H9 (cell line): ENCODE data around the gene PCSK6. TPM values are rescaled to one million over a fixed set of nuclear protein-coding genes. Genes with fewer than 3 reads are reported as not detected.

Source experiments
- DNase-seq: peaks from one replicate; pipeline ENCODE4 v3.0.0-alpha.2; 2017
- H2AFZ ChIP-seq: one replicate; pipeline ENCODE4 v1.6.1; 2013; ENCODE audit warnings: mild to moderate bottlenecking, low read length, control low read depth, moderate library complexity
- H2AK5ac ChIP-seq: 2 replicates; pipeline ENCODE4 v1.6.1; 2013; ENCODE audit warnings: low read length, control low read depth, mixed read lengths; ENCODE audit not compliant: insufficient read length
- H2BK120ac ChIP-seq: one replicate; pipeline ENCODE4 v1.6.1; 2013; ENCODE audit warnings: low read depth, mild to moderate bottlenecking, low read length, control low read depth, inconsistent platforms; ENCODE audit not compliant: poor library complexity, severe bottlenecking
- H2BK12ac ChIP-seq: 2 replicates; pipeline ENCODE4 v1.6.1; 2013; ENCODE audit warnings: low read length, control low read depth, mixed read lengths, low read depth; ENCODE audit not compliant: insufficient read length
- H2BK15ac ChIP-seq: 2 replicates; pipeline ENCODE4 v1.6.1; 2013; ENCODE audit warnings: low read depth, low read length, control low read depth
- H2BK20ac ChIP-seq: one replicate; pipeline ENCODE4 v1.6.1; 2013; ENCODE audit warnings: low read depth, mild to moderate bottlenecking, low read length, control low read depth, inconsistent platforms; ENCODE audit not compliant: poor library complexity, severe bottlenecking
- H2BK5ac ChIP-seq: 2 replicates; pipeline ENCODE4 v1.6.1; 2013; ENCODE audit warnings: low read length, control low read depth, mixed read lengths; ENCODE audit not compliant: insufficient read length
- H3K14ac ChIP-seq: 2 replicates; pipeline ENCODE4 v1.6.1; 2013; ENCODE audit warnings: low read length, control low read depth; ENCODE audit not compliant: insufficient read depth
- H3K18ac ChIP-seq: 2 replicates; pipeline ENCODE4 v1.6.1; 2013; ENCODE audit warnings: low read depth, mild to moderate bottlenecking, mixed read lengths, low read length, control low read depth; ENCODE audit not compliant: insufficient read length
- H3K23ac ChIP-seq: 2 replicates; pipeline ENCODE4 v1.6.1; 2013; ENCODE audit warnings: low read length, control low read depth, mixed read lengths, low read depth; ENCODE audit not compliant: insufficient read length
- H3K23me2 ChIP-seq: 2 replicates; pipeline ENCODE4 v1.6.1; 2013; ENCODE audit warnings: low read depth, mild to moderate bottlenecking, mixed read lengths, low read length, control low read depth; ENCODE audit not compliant: insufficient read length, poor library complexity, severe bottlenecking
- H3K27ac ChIP-seq: 2 replicates; pipeline ENCODE4 v1.5.1; 2013; ENCODE audit warnings: low read length, control low read depth, mixed read lengths, low read depth; ENCODE audit not compliant: insufficient read length
- H3K27me3 ChIP-seq: 2 replicates; pipeline ENCODE4 v1.6.1; 2013; ENCODE audit warnings: low read length, control low read depth, inconsistent platforms; ENCODE audit not compliant: insufficient read depth
- H3K4ac ChIP-seq: 2 replicates; pipeline ENCODE4 v1.6.1; 2013; ENCODE audit warnings: low read depth, mild to moderate bottlenecking, control low read depth, inconsistent platforms, low read length, moderate library complexity
- H3K4me1 ChIP-seq: 2 replicates; pipeline ENCODE4 v1.6.1; 2013; ENCODE audit warnings: low read length, control low read depth, inconsistent platforms; ENCODE audit not compliant: insufficient read depth
- H3K4me2 ChIP-seq: 2 replicates; pipeline ENCODE4 v1.6.1; 2013; ENCODE audit warnings: low read length, control low read depth, mixed read lengths; ENCODE audit not compliant: insufficient read length, insufficient read depth
- H3K56ac ChIP-seq: 2 replicates; pipeline ENCODE4 v1.6.1; 2013; ENCODE audit warnings: low read depth, mild to moderate bottlenecking, mixed read lengths, low read length, control low read depth; ENCODE audit not compliant: insufficient read length
- H3K79me1 ChIP-seq: 2 replicates; pipeline ENCODE4 v1.6.1; 2013; ENCODE audit warnings: low read depth, mild to moderate bottlenecking, moderate library complexity, low read length, control low read depth, inconsistent platforms; ENCODE audit not compliant: insufficient read depth, poor library complexity, severe bottlenecking
- H3K79me2 ChIP-seq: 2 replicates; pipeline ENCODE4 v1.6.1; 2013; ENCODE audit warnings: low read length, control low read depth, inconsistent platforms; ENCODE audit not compliant: insufficient read depth
- H3K9ac ChIP-seq: 2 replicates; pipeline ENCODE4 v1.6.1; 2013; ENCODE audit warnings: low read length, control low read depth, mixed read lengths; ENCODE audit not compliant: insufficient read length; ENCODE audit errors: extremely low read depth
- H3K9me3 ChIP-seq: one replicate; pipeline ENCODE4 v1.6.1; 2013; ENCODE audit warnings: low read depth, low read length, inconsistent platforms; ENCODE audit not compliant: control insufficient read depth
- H3T11ph ChIP-seq: one replicate; pipeline ENCODE4 v1.6.1; 2013; ENCODE audit warnings: mild to moderate bottlenecking, low read length, control low read depth, inconsistent platforms
- H4K20me1 ChIP-seq: one replicate; pipeline ENCODE4 v1.6.1; 2013; ENCODE audit not compliant: control insufficient read depth, insufficient read length, insufficient read depth
- H4K5ac ChIP-seq: 2 replicates; pipeline ENCODE4 v1.6.1; 2013; ENCODE audit warnings: low read depth, mild to moderate bottlenecking, mixed read lengths, low read length, control low read depth; ENCODE audit not compliant: insufficient read length
- H4K8ac ChIP-seq: replicated peaks from 2 replicates; pipeline ENCODE4 v1.6.1; 2013; ENCODE audit warnings: low read length, control low read depth, mixed read lengths, low read depth; ENCODE audit not compliant: insufficient read length
- H4K91ac ChIP-seq: 2 replicates; pipeline ENCODE4 v1.6.1; 2013; ENCODE audit warnings: low read depth, mild to moderate bottlenecking, moderate library complexity, mixed read lengths, low read length, control low read depth; ENCODE audit not compliant: insufficient read length
- H3K27ac Mint-ChIP-seq, 3 experiments: 2 replicates in 2 of 3; 3 replicates in 1 of 3; pipeline ENCODE4 v1.8.0; 2020 to 2021; ENCODE audit warnings: mixed read lengths in 3 of 3, mild to moderate bottlenecking in 1 of 3, moderate library complexity in 1 of 3
- H3K27me3 Mint-ChIP-seq: 2 replicates; pipeline ENCODE4 v1.8.0; 2021; ENCODE audit warnings: low read depth, mild to moderate bottlenecking, moderate library complexity, mixed read lengths
- H3K36me3 Mint-ChIP-seq, 3 experiments: 2 replicates in 2 of 3; 3 replicates in 1 of 3; pipeline ENCODE4 v1.8.0; 2020 to 2021; ENCODE audit warnings: low read depth in 3 of 3, mixed read lengths in 3 of 3; ENCODE audit not compliant: insufficient read depth in 1 of 3
- H3K4me1 Mint-ChIP-seq, 2 experiments: 2 replicates each; pipeline ENCODE4 v1.8.0; 2020; ENCODE audit warnings: mixed read lengths in 2 of 2
- H3K4me3 Mint-ChIP-seq, 2 experiments: 2 replicates in 1 of 2; 3 replicates in 1 of 2; pipeline ENCODE4 v1.8.0; 2020 to 2021; ENCODE audit warnings: mild to moderate bottlenecking in 2 of 2, mixed read lengths in 2 of 2, moderate library complexity in 1 of 2
- H3K9me3 Mint-ChIP-seq, 2 experiments: 2 replicates in 1 of 2; 3 replicates in 1 of 2; pipeline ENCODE4 v1.8.0; 2020; ENCODE audit warnings: mild to moderate bottlenecking in 2 of 2, mixed read lengths in 2 of 2, moderate library complexity in 1 of 2
- CTCF ChIP-seq: fragments of 200-600 bp; sonication (generic); conservative IDR thresholded peaks from 3 replicates; pipeline ENCODE4 v1.8.0; 2021; ENCODE audit warnings: antibody characterized with exemption, mild to moderate bottlenecking
- WGBS: extraction: QIAGEN DNeasy Blood & Tissue Kit; methylation state at CpG from one replicate; pipeline ENCODE4 v1.1.7; 2013; ENCODE audit warnings: missing lambda C conversion rate, low lambda C conversion rate, mixed read lengths; ENCODE audit not compliant: insufficient read length; ENCODE audit errors: extremely low coverage; 5-methylcytosine and 5-hydroxymethylcytosine counted together
- total RNA-seq: library from RNA; stranded (reverse); gene quantifications from 2 replicates; pipeline ENCODE4 v1.2.1, GENCODE V29; 2021

Gene PCSK6
- total RNA-seq, 1 experiment from 2014 or later: 4.0 TPM

GRCh38 chr15:101495334-101496197 is 6.1 kb upstream of the PCSK6 start:
- no peaks in the 10 kb centered on the region for H3K79me1 ChIP-seq
- H4K5ac ChIP-seq: no peak overlapping the region
- H3K4me2 ChIP-seq: no peak overlapping the region
- H4K20me1 ChIP-seq: no peaks in the 10 kb centered on the region
- H2BK120ac ChIP-seq: no peak overlapping the region
- no peaks in the 10 kb centered on the region for H3K9me3 ChIP-seq
- H3K79me2 ChIP-seq: no peaks in the 10 kb centered on the region
- no peak overlapping the region for H3K18ac ChIP-seq
- H4K91ac ChIP-seq: no peak overlapping the region
- H3K27ac ChIP-seq: no peak overlapping the region
- H3K27me3 Mint-ChIP-seq: peaks cover 66% of the 10 kb centered on the region
- H2BK15ac ChIP-seq: no peak overlapping the region
- H3T11ph ChIP-seq: no peak overlapping the region
- no peak for DNase-seq
- no peak overlapping the region for H2AFZ ChIP-seq
- WGBS: no CpG with 5 or more reads among the region's 22 CpGs
- H3K56ac ChIP-seq: no peak overlapping the region
- peaks cover 15 to 18% of the 10 kb centered on the region in 2 experiments for H3K9me3 Mint-ChIP-seq
- H3K23me2 ChIP-seq: no peaks in the 10 kb centered on the region
- H3K27ac Mint-ChIP-seq: peak overlapping the region in 1 of 3 experiments; percentile 30; a peak in 1 of 7 replicates
- H3K23ac ChIP-seq: no peak overlapping the region
- TF ChIP-seq CTCF: no peak
- H3K14ac ChIP-seq: no peak overlapping the region
- no peak overlapping the region for H4K8ac ChIP-seq
- no peak overlapping the region for H2BK5ac ChIP-seq
- peaks cover 0 to 20% (median 1%) of the 10 kb centered on the region in 3 experiments; a peak in 3 of 7 replicates for H3K36me3 Mint-ChIP-seq
- no peaks in the 10 kb centered on the region for H3K4me1 ChIP-seq
- H3K27me3 ChIP-seq: peaks cover 1% of the 10 kb centered on the region; the same call in 1 of the 2 replicates
- no peak overlapping the region for H3K4ac ChIP-seq
- peaks cover 31 to 42% of the 10 kb centered on the region in 2 experiments for H3K4me1 Mint-ChIP-seq
- no peak overlapping the region for H2BK12ac ChIP-seq
- H3K9ac ChIP-seq: no peak overlapping the region
- H2AK5ac ChIP-seq: no peak overlapping the region
- no peak overlapping the region for H3K4me3 Mint-ChIP-seq
- H2BK20ac ChIP-seq: no peak overlapping the region
